ENCODE data around the gene IDH1. TPM values are rescaled to one million over a fixed set of nuclear protein-coding genes. Genes with fewer than 3 reads are reported as not detected.

IDH1 gene
- total RNA-seq = 53.1 TPM
- polyA plus RNA-seq (ENCODE audit: insufficient read depth, low read depth, low replicate concordance) = 95.7 TPM
- long read RNA-seq, donor 1, transcript IDH1-201 (10 exons, 2,382 nt) = major isoform, 10 of 20 reads
- long read RNA-seq, donor 1, transcript IDH1-207 (4 exons, 1,614 nt) = minor isoform, 5 of 20 reads
- long read RNA-seq, donor 1, partial matches to known transcripts = 0 of 20 reads
- long read RNA-seq, donor 1, other reads (novel, unspliced or antisense) = 0 of 20 reads
- long read RNA-seq, donor 2, transcript IDH1-201 (10 exons, 2,382 nt) = major isoform, 17 of 22 reads
- long read RNA-seq, donor 2, partial matches to known transcripts = 0 of 22 reads
- long read RNA-seq, donor 2, other reads (novel, unspliced or antisense) = 0 of 22 reads
- long read RNA-seq, donor 3, transcript IDH1-201 (10 exons, 2,382 nt) = major isoform, 29 of 33 reads
- long read RNA-seq, donor 3, partial matches to known transcripts = 0 of 33 reads
- long read RNA-seq, donor 3, other reads (novel, unspliced or antisense) = 0 of 33 reads
- long read RNA-seq, donor 4, transcript IDH1-201 (10 exons, 2,382 nt) = major isoform, 29 of 35 reads
- long read RNA-seq, donor 4, partial matches to known transcripts = 0 of 35 reads
- long read RNA-seq, donor 4, other reads (novel, unspliced or antisense) = 0 of 35 reads
- long read RNA-seq, donor 5, partial matches to known transcripts = 0 of 3 reads
- long read RNA-seq, donor 5, other reads (novel, unspliced or antisense) = 0 of 3 reads
- long read RNA-seq, donor 6, transcript IDH1-201 (10 exons, 2,382 nt) = major isoform, 40 of 57 reads
- long read RNA-seq, donor 6, partial matches to known transcripts = 10 of 57 reads
- long read RNA-seq, donor 6, other reads (novel, unspliced or antisense) = 0 of 57 reads
- long read RNA-seq, donor 7, transcript IDH1-201 (10 exons, 2,382 nt) = major isoform, 36 of 47 reads
- long read RNA-seq, donor 7, partial matches to known transcripts = 4 of 47 reads
- long read RNA-seq, donor 7, other reads (novel, unspliced or antisense) = 4 of 47 reads
- long read RNA-seq, donor 8, transcript IDH1-201 (10 exons, 2,382 nt) = major isoform, 14 of 32 reads
- long read RNA-seq, donor 8, partial matches to known transcripts = 12 of 32 reads
- long read RNA-seq, donor 8, other reads (novel, unspliced or antisense) = 0 of 32 reads
- long read RNA-seq, donor 9, transcript IDH1-201 (10 exons, 2,382 nt) = major isoform, 14 of 17 reads
- long read RNA-seq, donor 9, partial matches to known transcripts = 0 of 17 reads
- long read RNA-seq, donor 9, other reads (novel, unspliced or antisense) = 0 of 17 reads
- long read RNA-seq, donor 10, transcript IDH1-201 (10 exons, 2,382 nt) = major isoform, 13 of 19 reads
- long read RNA-seq, donor 10, partial matches to known transcripts = 0 of 19 reads
- long read RNA-seq, donor 10, other reads (novel, unspliced or antisense) = 0 of 19 reads

- intact Hi-C loops (cut with DNase I) = no loop called here
- FAIRE-seq (no peak), DNase-seq (peak; percentile 98 to 99 (median 98))
- TF ChIP-seq CTCF (IDR thresholded peaks at IDR 0.05; ENCODE audit: borderline replicate concordance, extremely low read depth, insufficient read depth) = peak; percentile 39
- H3K4me3 ChIP-seq (ENCODE audit: low read length in 3 of 3) = peak within 1 kb of the TSS; percentile 93 to 99 (median 97)
- peaks cover 3 to 14% (median 4%) of the 10 kb centered on the region in 3 donors for H3K4me1 ChIP-seq (ENCODE audit: control insufficient read depth in 2 of 3, insufficient read depth in 2 of 3, low read depth in 1 of 3, low read length in 3 of 3)
- H3K36me3 ChIP-seq (ENCODE audit: control insufficient read depth in 2 of 3, insufficient read depth in 3 of 3, low read length in 3 of 3) = peaks cover 0 to 19% (median 6%) of the 10 kb centered on the region in 3 donors
- H3K27me3 ChIP-seq (ENCODE audit: control insufficient read depth, insufficient read depth, low read length) = no peaks in the 10 kb centered on the region
- H3K27ac ChIP-seq (ENCODE audit: low read depth in 2 of 2, low read length in 2 of 2) = peak within 1 kb of the TSS; percentile 77 to 83
- no peaks in the 10 kb centered on the region for H3K9me3 ChIP-seq (ENCODE audit: control insufficient read depth in 2 of 3, insufficient read depth in 1 of 3, low read length in 3 of 3)
- H3K9ac ChIP-seq (ENCODE audit: low read length in 3 of 3) = peak within 1 kb of the TSS; percentile 73 to 96 (median 80)
Measured at GRCh38 chr2:208254871-208255556, at the start of gene IDH1. Gene IDH1 (minus strand): TSS chr2:208255071. CDS start chr2:208251551, 3,520 bp downstream.

GRCh38 chr2:208304157-208304556, 49.3 kb upstream of the IDH1 start:
- no peak overlapping the region for H3K27ac ChIP-seq (ENCODE audit: low read depth in 2 of 2, low read length in 2 of 2)
- no peak for TF ChIP-seq CTCF (IDR thresholded peaks at IDR 0.05; ENCODE audit: borderline replicate concordance, extremely low read depth, insufficient read depth)
- DNase-seq (no peak), FAIRE-seq (no peak)
- H3K9me3 ChIP-seq (ENCODE audit: control insufficient read depth in 2 of 3, insufficient read depth in 1 of 3, low read length in 3 of 3) = no peaks in the 10 kb centered on the region
- no peaks in the 10 kb centered on the region for H3K4me1 ChIP-seq (ENCODE audit: control insufficient read depth in 2 of 3, insufficient read depth in 2 of 3, low read depth in 1 of 3, low read length in 3 of 3)
- H3K4me3 ChIP-seq (ENCODE audit: low read length in 3 of 3) = no peak overlapping the region
- peaks cover 9 to 29% (median 18%) of the 10 kb centered on the region in 3 donors for H3K36me3 ChIP-seq (ENCODE audit: control insufficient read depth in 2 of 3, insufficient read depth in 3 of 3, low read length in 3 of 3)
- no peak overlapping the region for H3K9ac ChIP-seq (ENCODE audit: low read length in 3 of 3)
- intact Hi-C loops (cut with DNase I) = no loop called here
- H3K27me3 ChIP-seq (ENCODE audit: control insufficient read depth, insufficient read depth, low read length) = no peaks in the 10 kb centered on the region

All from kidney (tissue), 22 donors.